Mesothelial cell of epicardium (in vitro differentiated cells): ENCODE results near the gene HDLBP. TPM values are rescaled to one million over a fixed set of nuclear protein-coding genes. Genes with fewer than 3 reads are reported as not detected.
A peak's percentile ranks its signal among the peaks of the same experiment; 100 is the strongest.

Source experiments
- DNase-seq, 2 experiments: peaks; one replicate each; pipeline ENCODE4 v3.0.0; 2021; ENCODE audit warnings: low spot score in 2 of 2; ENCODE audit not compliant: unreplicated experiment in 2 of 2
- H3K27ac Mint-ChIP-seq: 2 replicates; pipeline ENCODE4 v1.8.0; 2021; ENCODE audit warnings: mixed read lengths
- H3K27me3 Mint-ChIP-seq: 2 replicates; pipeline ENCODE4 v1.8.0; 2021; ENCODE audit warnings: low read depth, mixed read lengths
- H3K36me3 Mint-ChIP-seq: 2 replicates; pipeline ENCODE4 v1.8.0; 2021; ENCODE audit warnings: mixed read lengths
- H3K4me1 Mint-ChIP-seq: 2 replicates; pipeline ENCODE4 v1.8.0; 2021; ENCODE audit warnings: mixed read lengths
- H3K4me3 Mint-ChIP-seq: 2 replicates; pipeline ENCODE4 v1.8.0; 2021; ENCODE audit warnings: mild to moderate bottlenecking, moderate library complexity, mixed read lengths
- H3K9me3 Mint-ChIP-seq: 2 replicates; pipeline ENCODE4 v1.8.0; 2021; ENCODE audit warnings: mixed read lengths
- total RNA-seq: library from RNA; stranded (reverse); gene quantifications from 3 replicates; pipeline ENCODE4 v1.2.1, GENCODE V29; 2021
- TF ChIP-seq, protein P1 (sequence below): fragments of 200-600 bp; sonication (generic); IDR thresholded peaks from one replicate; pipeline ENCODE4 v1.5.0; 2021; ENCODE audit warnings: antibody characterized with exemption; ENCODE audit not compliant: unreplicated experiment

Gene HDLBP
- total RNA-seq, 1 donor from 2014 or later = 484 TPM

DNA sequence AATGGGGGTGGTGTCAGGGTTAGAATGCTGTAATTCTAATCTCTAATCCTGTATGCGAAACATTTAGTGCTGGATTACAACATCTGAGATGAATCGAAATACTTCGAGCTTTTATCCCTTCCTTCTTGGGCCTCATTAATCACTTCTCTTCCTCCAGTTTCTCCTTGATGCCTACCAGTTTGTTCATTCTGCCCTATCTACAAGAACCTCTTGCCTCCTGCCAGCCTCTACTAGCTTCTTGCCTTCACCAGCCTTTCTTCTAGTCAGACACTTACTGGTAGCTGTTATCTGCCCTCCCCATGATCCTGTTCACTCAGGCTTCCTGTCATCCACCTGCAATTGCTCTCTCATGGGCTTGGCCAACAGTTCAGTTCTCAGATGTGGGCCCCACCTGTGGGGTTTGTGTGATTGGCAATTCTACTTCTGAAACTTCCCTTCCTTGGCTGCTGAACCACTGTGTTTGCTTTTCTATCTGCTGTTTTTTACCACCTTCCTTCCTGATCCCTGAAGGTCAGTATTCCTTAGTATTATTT is 25.2 kb upstream of the HDLBP start:
- Mint-ChIP-seq H3K27ac (peak overlapping the region; percentile 4), H3K9me3 (no peaks in the 10 kb centered on the region), H3K4me1 (no peaks in the 10 kb centered on the region), H3K36me3 (peaks cover 52% of the 10 kb centered on the region), H3K27me3 (no peaks in the 10 kb centered on the region), H3K4me3 (no peak overlapping the region)
- no peak for DNase-seq
- TF ChIP-seq, protein P1, sequence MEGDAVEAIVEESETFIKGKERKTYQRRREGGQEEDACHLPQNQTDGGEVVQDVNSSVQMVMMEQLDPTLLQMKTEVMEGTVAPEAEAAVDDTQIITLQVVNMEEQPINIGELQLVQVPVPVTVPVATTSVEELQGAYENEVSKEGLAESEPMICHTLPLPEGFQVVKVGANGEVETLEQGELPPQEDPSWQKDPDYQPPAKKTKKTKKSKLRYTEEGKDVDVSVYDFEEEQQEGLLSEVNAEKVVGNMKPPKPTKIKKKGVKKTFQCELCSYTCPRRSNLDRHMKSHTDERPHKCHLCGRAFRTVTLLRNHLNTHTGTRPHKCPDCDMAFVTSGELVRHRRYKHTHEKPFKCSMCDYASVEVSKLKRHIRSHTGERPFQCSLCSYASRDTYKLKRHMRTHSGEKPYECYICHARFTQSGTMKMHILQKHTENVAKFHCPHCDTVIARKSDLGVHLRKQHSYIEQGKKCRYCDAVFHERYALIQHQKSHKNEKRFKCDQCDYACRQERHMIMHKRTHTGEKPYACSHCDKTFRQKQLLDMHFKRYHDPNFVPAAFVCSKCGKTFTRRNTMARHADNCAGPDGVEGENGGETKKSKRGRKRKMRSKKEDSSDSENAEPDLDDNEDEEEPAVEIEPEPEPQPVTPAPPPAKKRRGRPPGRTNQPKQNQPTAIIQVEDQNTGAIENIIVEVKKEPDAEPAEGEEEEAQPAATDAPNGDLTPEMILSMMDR = no peak

DNA sequence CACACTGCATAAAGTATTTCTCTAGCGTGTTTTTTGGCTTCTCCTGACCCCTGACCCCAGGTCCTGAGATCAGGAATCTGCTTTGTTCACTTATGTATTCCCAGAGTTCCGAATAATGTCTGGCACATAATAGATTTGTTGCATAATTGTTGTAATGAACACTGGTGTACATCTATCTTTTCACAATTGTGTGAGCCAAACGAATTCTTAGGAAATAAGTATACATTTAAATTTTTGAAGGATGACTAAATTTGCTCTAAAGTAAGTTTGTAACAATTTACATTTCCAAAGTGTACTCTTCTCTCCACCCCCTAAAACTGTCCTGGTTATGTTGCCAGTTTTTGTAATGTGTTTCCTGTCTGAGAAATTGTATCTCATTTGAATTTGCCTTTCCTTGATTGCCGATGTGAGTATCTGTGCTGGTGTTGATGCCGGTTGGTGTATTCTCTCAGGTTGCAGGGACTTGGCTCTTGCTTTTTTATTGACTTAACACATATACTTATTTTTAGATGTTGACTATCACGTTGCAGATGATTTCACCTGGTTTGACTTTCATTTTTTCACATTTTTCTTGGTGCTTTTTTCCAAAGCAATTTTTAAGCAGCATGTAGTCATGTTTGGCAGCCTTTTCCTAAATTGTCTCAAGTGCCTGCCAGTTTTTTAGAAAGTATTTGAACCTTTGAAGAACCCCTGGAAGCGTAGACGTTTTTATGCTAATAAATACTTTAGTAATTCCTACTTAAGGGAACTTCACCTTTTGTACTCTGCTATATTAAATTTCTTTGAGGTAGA is 24.6 kb upstream of the HDLBP start:
- peaks cover 49% of the 10 kb centered on the region for H3K36me3 Mint-ChIP-seq
- no peaks in the 10 kb centered on the region for H3K27me3 Mint-ChIP-seq
- TF ChIP-seq, protein P1 = no peak
- no peak overlapping the region for H3K4me3 Mint-ChIP-seq
- H3K4me1 Mint-ChIP-seq = no peaks in the 10 kb centered on the region
- no peaks in the 10 kb centered on the region for H3K9me3 Mint-ChIP-seq
- no peak for DNase-seq
- H3K27ac Mint-ChIP-seq = peak overlapping the region; percentile 45

DNA sequence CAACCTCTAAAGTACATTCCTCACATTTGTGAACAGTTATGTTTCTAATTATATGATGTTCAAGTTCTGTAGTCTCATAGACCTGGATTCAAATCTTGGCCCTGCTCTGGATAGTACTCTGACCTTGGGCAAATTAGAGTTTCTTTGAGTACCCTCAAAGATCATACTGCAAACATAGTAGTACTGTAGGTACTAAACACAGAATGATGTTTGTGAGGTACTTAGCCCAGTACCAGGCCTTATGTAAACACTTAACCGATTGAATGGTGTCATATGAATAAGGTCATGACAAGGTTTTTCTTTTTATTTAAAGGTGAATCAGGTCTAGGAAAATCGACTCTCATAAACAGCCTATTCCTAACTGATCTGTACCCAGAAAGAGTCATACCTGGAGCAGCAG is 19.3 kb upstream of the HDLBP start:
- Mint-ChIP-seq H3K4me3 (no peak overlapping the region), H3K9me3 (no peaks in the 10 kb centered on the region), H3K36me3 (peaks cover 38% of the 10 kb centered on the region), H3K4me1 (no peaks in the 10 kb centered on the region), H3K27me3 (no peaks in the 10 kb centered on the region), H3K27ac (no peak overlapping the region)
- DNase-seq = no peak
- TF ChIP-seq, protein P1 = no peak

- Mint-ChIP-seq H3K4me3 (no peak overlapping the region), H3K27me3 (no peaks in the 10 kb centered on the region), H3K27ac (no peak overlapping the region), H3K4me1 (no peaks in the 10 kb centered on the region), H3K36me3 (peaks cover 54% of the 10 kb centered on the region), H3K9me3 (peaks cover 9% of the 10 kb centered on the region)
- DNase-seq = no peak
- TF ChIP-seq, protein P1 = no peak
Observed at GRCh38 chr2:241330616-241330981, 15.1 kb upstream of the HDLBP start.

DNA sequence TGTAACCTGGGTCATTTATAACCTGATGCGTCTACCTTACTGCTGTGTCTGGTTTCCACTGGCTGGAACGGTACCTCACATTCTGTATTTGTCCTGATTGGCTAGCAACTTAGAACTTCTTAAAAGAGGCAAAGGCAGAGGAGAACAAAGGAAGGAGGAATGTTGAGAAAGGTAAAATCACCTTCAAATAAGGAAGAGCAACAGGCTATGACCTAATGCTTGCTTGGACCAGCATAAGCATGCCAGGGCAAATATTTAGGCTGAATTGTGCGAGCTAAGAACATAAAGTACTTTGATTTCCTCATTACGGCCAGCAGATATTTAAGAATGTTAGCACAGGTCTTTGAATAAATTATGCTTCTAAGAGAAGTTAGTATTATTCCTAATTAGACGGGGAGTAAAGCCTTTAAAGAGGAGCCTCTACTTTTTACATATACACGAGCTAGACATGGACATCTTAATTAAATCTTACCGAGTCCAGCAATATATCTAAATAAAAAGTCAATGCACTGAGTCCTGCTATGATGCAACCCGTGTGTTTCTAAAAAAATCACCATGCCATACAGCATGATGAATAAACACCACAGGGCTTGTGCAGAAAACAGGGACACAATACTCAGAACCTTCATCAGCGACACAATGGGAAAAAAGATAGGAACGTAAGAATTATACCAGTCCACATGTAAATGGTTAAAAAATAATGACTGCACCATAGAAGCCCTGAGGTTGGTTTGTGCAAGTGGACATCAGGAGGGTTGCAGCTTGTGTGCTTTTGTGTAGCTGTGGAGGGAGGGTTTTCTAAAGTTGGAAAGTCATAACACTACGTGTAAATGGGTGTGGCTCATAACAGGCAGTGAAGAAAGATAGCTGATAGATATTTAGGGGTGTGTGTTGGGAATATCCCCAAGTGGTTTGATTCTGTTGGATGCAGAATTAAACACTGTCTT is 14.5 kb upstream of the HDLBP start:
- Mint-ChIP-seq H3K27ac (no peak overlapping the region), H3K9me3 (peaks cover 9% of the 10 kb centered on the region), H3K36me3 (peaks cover 57% of the 10 kb centered on the region), H3K4me1 (peaks cover 2% of the 10 kb centered on the region), H3K27me3 (no peaks in the 10 kb centered on the region), H3K4me3 (no peak overlapping the region)
- no peak for DNase-seq
- TF ChIP-seq, protein P1 = no peak
